ENCODE measurements around the gene HOXA9. TPM values are rescaled to one million over a fixed set of nuclear protein-coding genes. Genes with fewer than 3 reads are reported as not detected.

The HOXA9 gene
- total and polyA plus RNA-seq, 2 of the 8 experiments (the other 6 are each of a cell fraction or from before 2014, with no cell fraction given), result not detected

DNA sequence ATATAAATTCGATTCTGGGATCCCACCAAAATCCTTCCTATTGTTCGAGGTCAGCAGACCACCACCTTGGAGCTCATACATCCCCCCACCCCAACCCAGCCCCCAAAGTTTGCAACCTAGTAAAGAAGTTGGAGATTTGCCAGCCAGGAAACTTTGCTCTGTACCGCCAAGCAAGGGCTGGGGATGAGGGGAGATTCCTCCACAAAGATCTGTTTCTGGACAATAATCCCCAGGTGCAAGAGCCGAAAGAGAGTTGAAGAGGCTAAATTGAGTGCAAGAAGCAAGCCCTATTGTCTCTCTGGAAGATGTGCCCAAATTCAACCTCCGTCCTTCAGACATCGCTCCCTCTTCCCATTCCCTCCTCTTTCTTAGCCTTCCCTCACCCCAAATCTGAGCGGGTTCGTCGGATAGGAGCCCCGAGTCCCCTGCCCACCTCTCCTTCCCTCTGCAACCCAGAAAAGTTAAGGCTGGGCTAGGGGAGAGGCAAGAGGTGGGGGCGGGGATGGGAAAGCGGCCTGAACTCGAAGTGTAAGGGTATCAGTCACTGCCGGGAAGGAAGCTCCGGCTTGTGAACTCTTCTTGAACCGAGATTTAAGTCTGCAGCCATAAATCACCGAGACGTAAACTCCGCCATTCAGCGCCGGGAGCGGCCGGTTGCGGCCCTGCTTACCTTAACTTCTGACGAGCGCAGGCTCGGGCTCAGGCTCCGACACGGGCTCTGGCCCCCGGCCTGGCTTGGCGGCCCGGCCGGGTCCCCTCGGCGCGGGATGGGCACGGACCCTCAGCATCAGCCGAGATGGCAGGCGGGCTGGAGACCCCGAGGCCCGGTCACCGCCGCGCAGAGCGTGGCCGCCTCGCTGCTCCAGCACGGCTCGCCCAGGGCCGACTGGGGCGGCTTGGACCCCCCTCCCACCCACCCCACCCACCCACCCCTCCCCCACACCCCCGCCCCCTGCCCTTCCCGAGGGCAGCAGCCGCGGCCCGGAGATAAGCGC, 52.1 kb downstream of the HOXA9 start:
- Histone ChIP-seq H2BK12ac (ENCODE audit: low read depth, low read length) (no peak overlapping the region; the same call in 1 of the 2 replicates), H3K79me1 (ENCODE audit: low read depth, low read length) (no peaks in the 10 kb centered on the region)
- CTCF ChIA-PET (ENCODE audit: partially characterized antibody), result no interaction called here
- peak; percentile 96 for TF ChIP-seq CTBP2 (IDR thresholded peaks at IDR 0.05; ENCODE audit: borderline replicate concordance, insufficient read depth, insufficient read length, low read length)
- TF ChIP-seq, protein P1, sequence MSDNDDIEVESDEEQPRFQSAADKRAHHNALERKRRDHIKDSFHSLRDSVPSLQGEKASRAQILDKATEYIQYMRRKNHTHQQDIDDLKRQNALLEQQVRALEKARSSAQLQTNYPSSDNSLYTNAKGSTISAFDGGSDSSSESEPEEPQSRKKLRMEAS (IDR thresholded peaks at IDR 0.05), result no peak
- TF ChIP-seq TEAD4 (IDR thresholded peaks at IDR 0.05; ENCODE audit: low read depth, low read length), result no peak
- no peak for TF ChIP-seq CHD1 (IDR thresholded peaks at IDR 0.05; ENCODE audit: low read depth, low read length)
- TF ChIP-seq KDM4A (IDR thresholded peaks at IDR 0.05; ENCODE audit: low read depth, low read length, severe bottlenecking), result peak; percentile 61
- no peak for TF ChIP-seq RAD21 (IDR thresholded peaks at IDR 0.05 in 1 of 2, conservative IDR thresholded peaks at IDR 0.05 in 1 of 2; ENCODE audit: low read depth in 2 of 2, low read length in 2 of 2)
- no peak for TF ChIP-seq SRF (IDR thresholded peaks at IDR 0.05; ENCODE audit: low read depth, low read length)

More for the DNA sequence above, 52.1 kb downstream of the HOXA9 start:
- Histone ChIP-seq H3K14ac (ENCODE audit: insufficient read length) (no peak overlapping the region), H3K4me2 (ENCODE audit: insufficient read depth in 1 of 2, low read depth in 2 of 2, low read length in 2 of 2) (peak overlapping the region; percentile 49 to 54), H4K20me1 (replicated peaks in 1 of 2; ENCODE audit: control insufficient read depth in 1 of 2, insufficient read depth in 2 of 2, low read length in 2 of 2) (peaks cover 31 to 44% of the 10 kb centered on the region in 2 experiments), H3K23ac (ENCODE audit: insufficient read length) (no peak overlapping the region), H3K4ac (replicated peaks; ENCODE audit: insufficient read length, low read depth, low read length) (no peak overlapping the region), H3K27me3 (replicated peaks in 1 of 4; ENCODE audit: control insufficient read depth in 3 of 4, extremely low read depth in 1 of 4, insufficient read depth in 3 of 4, low read length in 3 of 4) (peaks cover 96 to 99% (median 97%) of the 10 kb centered on the region in 4 experiments), H3K4me1 (replicated peaks in 1 of 4; ENCODE audit: control insufficient read depth in 3 of 4, insufficient read depth in 4 of 4, low read length in 3 of 4) (peaks cover 0 to 11% (median 3%) of the 10 kb centered on the region in 4 experiments; a peak in 5 of 7 replicates), H3K18ac (ENCODE audit: extremely low read depth, low read length) (no peak overlapping the region), H3K9ac (replicated peaks in 1 of 4; ENCODE audit: extremely low read depth in 1 of 4, low read depth in 3 of 4, low read length in 3 of 4) (no peak overlapping the region), H4K5ac (ENCODE audit: insufficient read length, low read depth, low read length) (no peak overlapping the region), H2AK5ac (ENCODE audit: low read depth, low read length) (no peak overlapping the region), H2AFZ (ENCODE audit: low read length) (no peak overlapping the region), H3K56ac (replicated peaks; ENCODE audit: insufficient read length, low read depth, low read length) (no peak overlapping the region), H3K36me3 (ENCODE audit: control insufficient read depth in 2 of 4, insufficient read depth in 4 of 4, low read length in 3 of 4) (peaks cover 0 to 3% (median 0%) of the 10 kb centered on the region in 4 experiments; a peak in 2 of 8 replicates), H3K23me2 (ENCODE audit: low read depth, low read length) (no peaks in the 10 kb centered on the region), H2BK15ac (ENCODE audit: low read length) (no peak overlapping the region), H2BK5ac (ENCODE audit: low read depth, low read length) (no peak overlapping the region), H3K27ac (ENCODE audit: low read depth, low read length) (no peak overlapping the region), H3K4me3 (ENCODE audit: extremely low read depth in 1 of 4, insufficient read depth in 2 of 4, low read depth in 3 of 4, low read length in 4 of 4) (peak overlapping the region in 1 of 4 experiments; percentile 42; a peak in 3 of 8 replicates), H4K91ac (replicated peaks; ENCODE audit: insufficient read length, low read length) (no peak overlapping the region), H2BK120ac (replicated peaks; ENCODE audit: low read depth, low read length) (no peak overlapping the region), H4K8ac (ENCODE audit: extremely low read depth, insufficient read depth, low read length) (no peak overlapping the region), H3K79me2 (ENCODE audit: control insufficient read depth in 1 of 2, insufficient read depth in 2 of 2, low read length in 2 of 2) (no peaks in the 10 kb centered on the region), H3K9me3 (ENCODE audit: insufficient read depth in 2 of 2, low read depth in 1 of 2, low read length in 1 of 2) (no peaks in the 10 kb centered on the region), H2BK20ac (ENCODE audit: low read length) (no peak overlapping the region)
- no peak for FAIRE-seq
- peak in 1 of 2 experiments; percentile 78 for DNase-seq (ENCODE audit: low read depth in 1 of 2, low spot score in 2 of 2)
- POLR2A ChIA-PET (ENCODE audit: partially characterized antibody), result no interaction called here
- 7% methylated on average over 16 of the region's 57 CpGs; no CpG with 5 or more reads in 1 of the 2 experiments for WGBS, 2 experiments (ENCODE audit: extremely low coverage in 1 of 2, insufficient coverage in 1 of 2, insufficient read length in 1 of 2, insufficient replicate concordance in 2 of 2, low coverage in 1 of 2, low lambda C conversion rate in 2 of 2, missing lambda C conversion rate in 1 of 2)

All from H1 (cell line).